GM12874 (cell line): Measurements from ENCODE around the gene RPS5.

Experiments
- CTCF ChIP-seq: IDR thresholded peaks from 2 replicates; pipeline ENCODE4 v1.5.1; 2011; ENCODE audit warnings: low read depth, mild to moderate bottlenecking, control low read depth, low read length, moderate library complexity; ENCODE audit not compliant: insufficient read depth

RPS5 gene

DNA sequence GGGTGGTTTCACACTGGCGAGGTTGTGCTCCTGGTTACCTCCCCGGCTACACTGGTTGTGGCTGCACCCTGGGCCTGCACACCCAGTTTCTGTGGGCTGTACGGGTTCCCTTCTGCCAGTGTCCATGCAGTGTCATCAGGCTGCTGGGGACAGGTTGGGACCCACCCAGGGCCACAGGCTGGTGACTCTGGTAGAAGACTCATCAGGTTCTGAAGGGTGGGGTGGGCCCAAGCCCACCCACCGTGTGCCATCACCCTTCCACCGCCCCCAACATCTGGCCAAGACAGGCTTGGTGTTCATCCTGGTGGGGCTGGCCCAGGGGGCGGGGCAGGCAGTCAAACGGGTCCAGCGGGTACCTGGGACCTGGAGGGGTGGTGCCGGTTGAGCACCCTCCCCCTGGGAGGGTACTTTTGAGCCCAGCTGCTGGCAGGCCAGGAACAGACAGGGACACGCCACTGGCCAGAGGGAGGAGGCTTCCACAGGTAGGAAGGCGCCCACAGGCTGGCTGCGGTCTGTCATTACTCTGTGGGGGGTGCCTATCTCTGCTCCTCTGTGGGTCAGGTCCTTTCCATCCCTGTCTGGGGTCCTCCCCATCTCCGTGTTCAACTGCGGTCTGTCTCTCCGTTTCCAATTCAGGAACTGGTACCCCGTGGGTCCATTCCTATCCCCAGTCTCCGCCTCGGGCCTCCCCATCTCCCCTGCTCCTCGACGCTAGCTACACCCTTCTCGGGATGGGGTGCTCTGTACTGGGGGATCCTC, 8.3 kb downstream of the RPS5 start, which contains the start of gene RNF225:
TSS of gene RNF225 (plus strand) at position 437 of the 759 bp plus-strand sequence. CDS start 434 bp downstream, outside the sequence.
- no peak for TF ChIP-seq CTCF

- TF ChIP-seq CTCF: no peak
These were observed 9.0 kb downstream of the RPS5 start for GRCh38 chr19:58395979-58396627.

GRCh38 chr19:58396691-58397532, 9.8 kb downstream of the RPS5 start:
- no peak for TF ChIP-seq CTCF

GRCh38 chr19:58397533-58398037, 10.5 kb downstream of the RPS5 start:
- no peak for TF ChIP-seq CTCF

DNA sequence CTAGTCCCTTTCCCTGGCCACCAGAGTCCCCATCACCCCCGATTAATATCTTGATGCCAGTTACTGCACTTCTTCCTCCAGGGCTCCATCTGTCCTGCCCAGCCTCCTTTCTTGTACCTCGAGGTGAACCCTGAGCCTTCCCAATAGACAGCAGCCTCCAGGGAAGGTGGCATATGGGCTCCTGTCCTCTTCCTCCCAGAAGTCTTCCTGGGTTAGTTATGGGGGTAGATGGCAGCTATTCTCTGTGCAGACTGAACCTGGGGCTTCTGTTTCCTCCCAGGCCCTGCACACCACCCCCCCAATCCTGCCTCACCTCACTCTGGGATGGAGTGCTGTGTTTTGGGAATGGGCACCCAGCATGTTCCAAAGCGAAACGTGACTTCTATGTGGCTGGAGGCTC, 11.0 kb downstream of the RPS5 start:
- no peak for TF ChIP-seq CTCF

- TF ChIP-seq CTCF: no peak
These were observed 11.5 kb downstream of the RPS5 start for GRCh38 chr19:58398545-58398944.

GRCh38 chr19:58399903-58400302, 12.8 kb downstream of the RPS5 start:
- no peak for TF ChIP-seq CTCF
